ENCODE data around the gene TCF15.
"Not testable (repeated sequence)": the region's sequence is repeated elsewhere in the genome, so short reads cannot be mapped to it uniquely, and the experiment has no call there.

Gene TCF15

DNA sequence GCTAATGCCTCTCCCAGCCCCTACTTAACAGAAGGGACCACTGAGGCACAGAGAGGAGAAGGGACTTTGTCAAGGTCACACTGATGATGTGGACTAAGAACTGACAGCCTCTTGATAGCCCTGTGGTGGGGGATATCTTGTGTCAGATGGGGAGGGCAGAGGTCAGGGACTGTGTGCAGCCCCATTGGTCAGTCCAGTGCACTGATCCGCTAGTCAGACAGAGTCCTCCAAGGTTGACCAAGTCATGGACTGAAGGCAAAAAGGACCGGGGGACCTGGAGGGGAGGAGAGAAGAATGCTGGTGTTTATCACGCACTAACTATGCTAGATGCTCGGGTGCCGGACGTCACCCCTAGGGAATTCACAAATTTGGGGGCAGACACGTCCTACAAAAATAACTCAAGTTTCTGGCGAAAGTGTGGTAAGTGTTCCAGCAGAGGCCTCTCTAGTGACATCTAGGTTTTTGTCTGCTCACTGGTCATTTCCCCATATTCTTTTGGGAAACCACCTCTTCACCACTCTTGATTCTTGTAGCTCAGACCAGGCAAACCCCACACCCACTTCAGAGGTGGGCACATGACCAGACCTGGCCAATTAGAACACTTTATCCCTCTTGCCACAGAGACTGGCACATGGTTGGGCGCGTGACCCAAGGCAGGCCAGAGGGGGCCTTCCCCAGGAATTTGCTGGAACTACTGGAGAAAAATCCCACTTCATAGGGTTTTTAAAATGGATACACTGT, 21.0 kb downstream of the TCF15 start:
- Histone ChIP-seq H3K27me3 (ENCODE audit: control insufficient read depth, insufficient read depth, low read length) (peaks cover 30% of the 10 kb centered on the region), H3K4me1 (ENCODE audit: control insufficient read depth, insufficient read depth, low read length) (no peaks in the 10 kb centered on the region), H3K9ac (ENCODE audit: low read depth, low read length) (no peak overlapping the region)

DNA sequence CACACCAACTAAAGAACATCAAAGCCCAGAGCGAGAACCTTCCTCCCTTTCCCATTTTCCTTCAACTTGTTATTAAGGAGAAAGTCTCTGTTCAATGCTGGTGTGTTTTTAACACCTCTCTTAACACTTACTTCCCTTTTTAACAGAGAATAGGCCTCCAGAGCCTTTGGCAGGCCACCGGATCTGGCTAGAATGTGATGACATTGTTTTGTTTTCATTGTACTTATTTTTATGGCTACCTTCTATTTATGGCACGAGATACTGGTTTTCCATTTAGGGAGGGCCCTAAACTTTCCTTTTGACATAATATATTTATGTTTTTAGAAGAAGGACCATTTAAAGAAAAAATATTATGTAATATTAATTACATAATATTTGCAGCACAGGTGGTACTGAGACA, 21.6 kb downstream of the TCF15 start:
- Histone ChIP-seq H3K4me3 (ENCODE audit: low read length) (no peak overlapping the region), H3K9ac (ENCODE audit: low read depth, low read length) (no peak overlapping the region), H3K4me2 (ENCODE audit: low read length) (no peak overlapping the region), H3K36me3 (ENCODE audit: insufficient read depth, low read length) (no peaks in the 10 kb centered on the region), H3K27me3 (ENCODE audit: control insufficient read depth, insufficient read depth, low read length) (peaks cover 31% of the 10 kb centered on the region), H3K9me3 (replicated peaks; ENCODE audit: low read length) (no peaks in the 10 kb centered on the region), H3K4me1 (ENCODE audit: control insufficient read depth, insufficient read depth, low read length) (no peaks in the 10 kb centered on the region)

More for the DNA sequence above, 21.0 kb downstream of the TCF15 start:
- Histone ChIP-seq H3K36me3 (ENCODE audit: insufficient read depth, low read length) (no peaks in the 10 kb centered on the region), H3K9me3 (replicated peaks; ENCODE audit: low read length) (no peaks in the 10 kb centered on the region), H3K4me2 (ENCODE audit: low read length) (no peak overlapping the region), H3K4me3 (ENCODE audit: low read length) (no peak overlapping the region)

- H3K9ac ChIP-seq (ENCODE audit: low read depth, low read length): no peak overlapping the region
- H3K4me3 ChIP-seq (ENCODE audit: low read length): no peak overlapping the region
- no peaks in the 10 kb centered on the region for H3K4me1 ChIP-seq (ENCODE audit: control insufficient read depth, insufficient read depth, low read length)
- H3K36me3 ChIP-seq (ENCODE audit: insufficient read depth, low read length): no peaks in the 10 kb centered on the region
- H3K4me2 ChIP-seq (ENCODE audit: low read length): no peak overlapping the region
- peaks cover 38% of the 10 kb centered on the region for H3K27me3 ChIP-seq (ENCODE audit: control insufficient read depth, insufficient read depth, low read length)
- no peaks in the 10 kb centered on the region for H3K9me3 ChIP-seq (replicated peaks; ENCODE audit: low read length)
These were observed 25.2 kb downstream of the TCF15 start for GRCh38 chr20:584971-585301.

- Histone ChIP-seq H3K4me2 (ENCODE audit: low read length) (no peak overlapping the region), H3K27me3 (ENCODE audit: control insufficient read depth, insufficient read depth, low read length) (peaks cover 38% of the 10 kb centered on the region), H3K9ac (ENCODE audit: low read depth, low read length) (no peak overlapping the region), H3K4me1 (ENCODE audit: control insufficient read depth, insufficient read depth, low read length) (no peaks in the 10 kb centered on the region), H3K9me3 (replicated peaks; ENCODE audit: low read length) (no peaks in the 10 kb centered on the region), H3K4me3 (ENCODE audit: low read length) (no peak overlapping the region), H3K36me3 (ENCODE audit: insufficient read depth, low read length) (no peaks in the 10 kb centered on the region)
These were observed 25.7 kb downstream of the TCF15 start for GRCh38 chr20:584161-584970.

DNA sequence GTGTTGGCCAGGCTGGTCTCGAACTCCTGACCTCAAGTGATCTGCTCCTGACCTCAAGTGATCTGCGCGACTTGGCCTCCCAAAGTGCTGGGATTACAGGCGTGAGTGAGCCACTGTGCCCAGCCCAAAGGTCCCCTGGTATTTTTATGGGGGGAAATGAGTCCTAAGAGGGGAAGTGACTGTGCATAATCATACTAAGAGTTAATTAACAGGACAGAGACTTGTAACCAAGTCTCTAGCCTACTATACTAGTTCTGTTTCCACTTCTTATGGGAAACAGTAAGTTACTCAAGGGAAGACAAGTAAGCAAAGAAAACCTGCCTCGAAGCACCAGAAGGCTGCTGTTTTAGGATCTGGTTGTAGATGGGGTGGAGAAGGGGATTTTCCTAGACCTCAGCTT, 27.9 kb downstream of the TCF15 start:
- H3K4me1 ChIP-seq (ENCODE audit: control insufficient read depth, insufficient read depth, low read length): no peaks in the 10 kb centered on the region
- no peaks in the 10 kb centered on the region for H3K36me3 ChIP-seq (ENCODE audit: insufficient read depth, low read length)
- H3K4me3 ChIP-seq (ENCODE audit: low read length): no peak overlapping the region
- no peak overlapping the region for H3K9ac ChIP-seq (ENCODE audit: low read depth, low read length)
- peaks cover 34% of the 10 kb centered on the region for H3K27me3 ChIP-seq (ENCODE audit: control insufficient read depth, insufficient read depth, low read length)
- H3K4me2 ChIP-seq (ENCODE audit: low read length): no peak overlapping the region
- no peaks in the 10 kb centered on the region for H3K9me3 ChIP-seq (replicated peaks; ENCODE audit: low read length)

DNA sequence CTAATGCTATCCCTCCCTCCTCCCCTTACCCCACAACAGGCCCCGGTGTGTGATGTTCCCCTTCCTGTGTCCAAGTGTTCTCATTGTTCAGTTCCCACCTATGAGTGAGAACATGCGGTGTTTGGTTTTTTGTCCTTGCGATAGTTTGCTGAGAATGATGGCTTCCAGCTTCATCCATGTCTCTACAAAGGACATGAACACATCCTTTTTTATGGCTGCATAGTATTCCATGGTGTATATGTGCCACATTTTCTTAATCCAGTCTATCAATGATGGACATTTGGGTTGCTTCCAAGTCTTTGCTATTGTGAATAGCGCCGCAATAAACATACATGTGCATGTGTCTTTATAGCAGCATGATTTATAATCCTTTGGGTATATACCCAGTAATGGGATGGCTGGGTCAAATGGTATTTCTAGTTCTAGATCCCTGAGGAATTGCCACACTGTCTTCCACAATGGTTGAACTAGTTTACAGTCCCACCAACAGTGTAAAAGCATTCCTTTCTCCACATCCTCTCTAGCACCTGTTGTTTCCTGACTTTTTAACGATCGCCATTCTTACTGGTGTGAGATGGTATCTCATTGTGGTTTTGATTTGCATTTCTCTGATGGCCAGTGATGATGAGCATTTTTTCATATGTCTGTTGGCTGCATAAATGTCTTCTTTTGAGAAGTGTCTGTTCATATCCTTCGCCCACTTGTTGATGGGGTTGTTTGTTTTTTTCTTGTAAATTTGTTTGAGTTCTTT, 31.0 kb downstream of the TCF15 start:
- H3K4me2 ChIP-seq (ENCODE audit: low read length); H3K9ac ChIP-seq (ENCODE audit: low read depth, low read length); H3K4me3 ChIP-seq (ENCODE audit: low read length); H3K4me1 ChIP-seq (ENCODE audit: control insufficient read depth, insufficient read depth, low read length); H3K36me3 ChIP-seq (ENCODE audit: insufficient read depth, low read length); H3K9me3 ChIP-seq (replicated peaks; ENCODE audit: low read length): not testable (repeated sequence)
- H3K27me3 ChIP-seq (ENCODE audit: control insufficient read depth, insufficient read depth, low read length): peaks cover 34% of the 10 kb centered on the region

DNA sequence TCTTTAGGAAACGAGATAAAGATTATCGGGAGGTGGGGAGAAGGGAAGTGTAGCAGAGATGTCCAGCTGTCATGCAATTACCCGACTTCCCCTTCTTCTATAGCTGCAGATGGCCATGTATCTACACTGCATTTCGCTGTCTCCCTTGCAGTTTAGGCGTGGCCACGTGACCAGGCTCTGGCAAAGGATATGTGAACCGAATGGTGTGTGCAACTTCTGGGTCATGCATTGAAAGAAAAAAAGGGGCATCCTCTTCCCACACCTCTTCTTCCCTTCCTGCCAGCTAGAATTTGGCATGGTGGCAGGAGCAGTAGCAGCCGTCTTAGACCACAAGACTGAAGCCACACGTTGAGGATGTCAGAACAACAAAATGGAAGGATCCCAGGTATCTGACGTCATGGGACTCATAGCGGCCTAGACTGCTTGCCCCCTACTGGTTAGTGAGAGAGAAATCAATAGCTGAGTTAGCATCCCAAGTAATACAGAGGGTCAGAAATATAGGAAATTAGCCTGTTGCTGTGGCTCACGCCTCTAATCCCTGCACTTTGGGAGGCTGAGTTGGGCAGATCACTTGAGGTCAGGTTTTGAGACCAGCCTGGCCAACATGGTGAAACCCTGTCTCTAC, 32.8 kb downstream of the TCF15 start:
- no peak overlapping the region for H3K4me2 ChIP-seq (ENCODE audit: low read length)
- H3K9me3 ChIP-seq (replicated peaks; ENCODE audit: low read length): no peaks in the 10 kb centered on the region
- H3K4me1 ChIP-seq (ENCODE audit: control insufficient read depth, insufficient read depth, low read length): no peaks in the 10 kb centered on the region
- no peak overlapping the region for H3K9ac ChIP-seq (ENCODE audit: low read depth, low read length)
- no peaks in the 10 kb centered on the region for H3K36me3 ChIP-seq (ENCODE audit: insufficient read depth, low read length)
- H3K27me3 ChIP-seq (ENCODE audit: control insufficient read depth, insufficient read depth, low read length): peaks cover 42% of the 10 kb centered on the region
- no peak overlapping the region for H3K4me3 ChIP-seq (ENCODE audit: low read length)

- no peak overlapping the region for H3K4me2 ChIP-seq (ENCODE audit: low read length)
- no peak overlapping the region for H3K4me3 ChIP-seq (ENCODE audit: low read length)
- H3K27me3 ChIP-seq (ENCODE audit: control insufficient read depth, insufficient read depth, low read length): peaks cover 44% of the 10 kb centered on the region
- H3K4me1 ChIP-seq (ENCODE audit: control insufficient read depth, insufficient read depth, low read length): peaks cover 8% of the 10 kb centered on the region
- H3K36me3 ChIP-seq (ENCODE audit: insufficient read depth, low read length): no peaks in the 10 kb centered on the region
- no peak overlapping the region for H3K9ac ChIP-seq (ENCODE audit: low read depth, low read length)
- H3K9me3 ChIP-seq (replicated peaks; ENCODE audit: low read length): no peaks in the 10 kb centered on the region
These were observed 34.0 kb downstream of the TCF15 start for GRCh38 chr20:576156-576555.

DNA sequence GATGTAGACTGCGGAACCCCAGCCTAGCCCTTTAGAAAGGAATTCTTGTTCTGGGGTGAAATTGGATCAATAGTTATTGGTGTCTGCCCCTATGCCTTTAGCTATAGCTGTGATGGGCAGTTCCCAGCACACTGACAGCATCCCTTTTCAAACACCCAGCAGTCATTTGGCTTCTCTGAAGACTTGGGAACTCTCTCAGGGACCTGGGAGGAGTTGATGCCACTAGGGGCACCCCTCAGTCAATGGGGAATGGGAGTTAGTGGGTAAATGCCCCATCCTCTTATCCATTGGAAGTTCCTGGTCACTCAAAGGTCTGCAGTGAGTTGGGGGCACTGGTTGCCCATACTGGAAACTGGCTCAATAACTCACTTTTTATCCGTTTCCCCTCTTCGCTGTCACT, 34.9 kb downstream of the TCF15 start:
- Histone ChIP-seq H3K4me3 (ENCODE audit: low read length) (no peak overlapping the region), H3K27me3 (ENCODE audit: control insufficient read depth, insufficient read depth, low read length) (peaks cover 40% of the 10 kb centered on the region)

DNA sequence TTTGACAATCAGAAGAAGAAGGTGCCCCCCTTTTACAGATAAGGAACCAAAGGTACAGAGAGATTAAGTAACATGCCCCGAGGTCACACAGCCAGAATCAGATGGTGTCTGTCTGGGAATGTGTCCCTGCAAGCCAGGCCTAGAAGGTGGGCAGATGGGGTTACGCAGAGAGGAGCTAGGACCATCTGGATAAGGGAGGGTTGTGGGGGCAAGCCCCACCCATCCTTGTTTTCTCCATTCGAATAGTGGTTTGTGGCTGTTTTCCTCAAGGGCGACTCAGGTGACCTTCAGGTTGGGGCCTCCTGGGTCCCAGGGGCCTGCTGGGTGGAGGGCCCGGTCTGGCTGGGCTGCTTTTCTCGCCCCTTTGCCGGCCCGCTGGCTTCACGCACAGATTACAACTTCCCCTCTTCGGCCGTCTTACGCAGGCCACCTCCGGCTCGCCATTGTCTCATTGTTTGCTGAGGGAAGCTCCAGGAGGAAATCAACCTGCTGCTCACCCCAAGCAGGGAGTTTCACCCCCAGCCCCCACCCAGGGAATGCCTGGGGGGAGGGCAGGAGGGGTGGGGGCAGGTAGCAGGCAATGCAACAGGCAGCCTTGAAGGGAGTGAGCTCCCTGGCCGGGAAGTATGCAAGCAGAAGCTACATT, 35.7 kb downstream of the TCF15 start:
- H3K9me3 ChIP-seq (replicated peaks; ENCODE audit: low read length): no peaks in the 10 kb centered on the region
- H3K9ac ChIP-seq (ENCODE audit: low read depth, low read length): no peak overlapping the region
- H3K36me3 ChIP-seq (ENCODE audit: insufficient read depth, low read length): no peaks in the 10 kb centered on the region
- peaks cover 43% of the 10 kb centered on the region for H3K27me3 ChIP-seq (ENCODE audit: control insufficient read depth, insufficient read depth, low read length)
- peaks cover 8% of the 10 kb centered on the region for H3K4me1 ChIP-seq (ENCODE audit: control insufficient read depth, insufficient read depth, low read length)
- no peak overlapping the region for H3K4me3 ChIP-seq (ENCODE audit: low read length)
- no peak overlapping the region for H3K4me2 ChIP-seq (ENCODE audit: low read length)

More for the DNA sequence above, 34.9 kb downstream of the TCF15 start:
- Histone ChIP-seq H3K9ac (ENCODE audit: low read depth, low read length) (no peak overlapping the region), H3K36me3 (ENCODE audit: insufficient read depth, low read length) (no peaks in the 10 kb centered on the region), H3K4me2 (ENCODE audit: low read length) (no peak overlapping the region), H3K4me1 (ENCODE audit: control insufficient read depth, insufficient read depth, low read length) (peaks cover 8% of the 10 kb centered on the region), H3K9me3 (replicated peaks; ENCODE audit: low read length) (no peaks in the 10 kb centered on the region)

Measured in skeletal muscle satellite cell (primary cell).